Stomach smooth muscle (tissue), 2 donors: Measurements from ENCODE around the gene RIMS1.

Source experiments
- H3K27ac ChIP-seq: one replicate; pipeline ENCODE4 v1.7.0; 2013; ENCODE audit warnings: mild to moderate bottlenecking, low read length, inconsistent platforms
- H3K27me3 ChIP-seq, 2 donors: one replicate each; pipeline ENCODE4 v1.7.0; 2013; ENCODE audit warnings: low read length in 2 of 2; ENCODE audit not compliant: insufficient read depth in 2 of 2, control insufficient read depth in 1 of 2
- H3K36me3 ChIP-seq, 2 donors: one replicate each; pipeline ENCODE4 v1.7.0; 2013; ENCODE audit warnings: low read length in 2 of 2; ENCODE audit not compliant: control insufficient read depth in 2 of 2, insufficient read depth in 2 of 2
- H3K4me1 ChIP-seq: one replicate; pipeline ENCODE4 v1.7.0; 2013; ENCODE audit warnings: low read length; ENCODE audit not compliant: control insufficient read depth, insufficient read depth
- H3K4me3 ChIP-seq, 2 donors: one replicate each; pipeline ENCODE4 v1.7.0; 2013; ENCODE audit warnings: low read length in 2 of 2
- H3K9ac ChIP-seq, 2 donors: one replicate each; pipeline ENCODE4 v1.7.0; 2013; ENCODE audit warnings: low read length in 2 of 2, mild to moderate bottlenecking in 1 of 2
- H3K9me3 ChIP-seq, 2 donors: one replicate each; pipeline ENCODE4 v1.7.0; 2013; ENCODE audit warnings: low read length in 2 of 2; ENCODE audit not compliant: control insufficient read depth in 2 of 2
- donor health status: healthy.
- donor health status: Pancreatic carcinoma.

RIMS1 gene

GRCh38 chr6:72267470-72267869 lies 381.1 kb downstream of the RIMS1 start:
- Histone ChIP-seq H3K36me3 (no peaks in the 10 kb centered on the region), H3K4me3 (no peak overlapping the region), H3K27ac (no peak overlapping the region), H3K9ac (no peak overlapping the region), H3K27me3 (no peaks in the 10 kb centered on the region), H3K9me3 (no peaks in the 10 kb centered on the region), H3K4me1 (no peaks in the 10 kb centered on the region)

GRCh38 chr6:72271531-72271930 lies 385.2 kb downstream of the RIMS1 start:
- Histone ChIP-seq H3K4me3 (no peak overlapping the region), H3K9me3 (no peaks in the 10 kb centered on the region), H3K4me1 (no peaks in the 10 kb centered on the region), H3K27me3 (no peaks in the 10 kb centered on the region), H3K27ac (no peak overlapping the region), H3K9ac (no peak overlapping the region), H3K36me3 (no peaks in the 10 kb centered on the region)

- no peak overlapping the region for H3K27ac ChIP-seq
- no peaks in the 10 kb centered on the region for H3K27me3 ChIP-seq
- no peak overlapping the region for H3K4me3 ChIP-seq
- no peak overlapping the region for H3K9ac ChIP-seq
- H3K36me3 ChIP-seq, result no peaks in the 10 kb centered on the region
- H3K9me3 ChIP-seq, result no peaks in the 10 kb centered on the region
- no peaks in the 10 kb centered on the region for H3K4me1 ChIP-seq
Measured at GRCh38 chr6:72272958-72273357, 386.6 kb downstream of the RIMS1 start.

GRCh38 chr6:72275888-72276287 lies 389.5 kb downstream of the RIMS1 start:
- H3K4me1 ChIP-seq, result no peaks in the 10 kb centered on the region
- no peak overlapping the region for H3K4me3 ChIP-seq
- H3K9ac ChIP-seq, result no peak overlapping the region

GRCh38 chr6:72282201-72282600 lies 395.9 kb downstream of the RIMS1 start:
- Histone ChIP-seq H3K9me3 (no peaks in the 10 kb centered on the region), H3K9ac (no peak overlapping the region), H3K36me3 (no peaks in the 10 kb centered on the region), H3K4me1 (no peaks in the 10 kb centered on the region), H3K27me3 (no peaks in the 10 kb centered on the region), H3K4me3 (no peak overlapping the region), H3K27ac (no peak overlapping the region)

More at GRCh38 chr6:72275888-72276287, 389.5 kb downstream of the RIMS1 start:
- no peaks in the 10 kb centered on the region for H3K27me3 ChIP-seq
- no peaks in the 10 kb centered on the region for H3K36me3 ChIP-seq
- H3K27ac ChIP-seq, result no peak overlapping the region
- no peaks in the 10 kb centered on the region for H3K9me3 ChIP-seq

- no peaks in the 10 kb centered on the region for H3K4me1 ChIP-seq
- no peaks in the 10 kb centered on the region for H3K27me3 ChIP-seq
- no peak overlapping the region for H3K4me3 ChIP-seq
- H3K27ac ChIP-seq, result no peak overlapping the region
- H3K9me3 ChIP-seq, result no peaks in the 10 kb centered on the region
- H3K36me3 ChIP-seq, result no peaks in the 10 kb centered on the region
- H3K9ac ChIP-seq, result no peak overlapping the region
Measured at GRCh38 chr6:72283571-72283970, 397.2 kb downstream of the RIMS1 start.

- Histone ChIP-seq H3K4me3 (no peak overlapping the region), H3K36me3 (no peaks in the 10 kb centered on the region), H3K4me1 (no peaks in the 10 kb centered on the region), H3K9ac (no peak overlapping the region), H3K27me3 (no peaks in the 10 kb centered on the region), H3K27ac (no peak overlapping the region), H3K9me3 (no peaks in the 10 kb centered on the region)
Measured at GRCh38 chr6:72286911-72287311, 400.6 kb downstream of the RIMS1 start.

GRCh38 chr6:72287801-72288200 lies 401.5 kb downstream of the RIMS1 start:
- Histone ChIP-seq H3K27ac (no peak overlapping the region), H3K4me1 (no peaks in the 10 kb centered on the region), H3K9ac (no peak overlapping the region), H3K36me3 (no peaks in the 10 kb centered on the region), H3K27me3 (no peaks in the 10 kb centered on the region), H3K9me3 (no peaks in the 10 kb centered on the region), H3K4me3 (no peak overlapping the region)

- Histone ChIP-seq H3K4me3 (no peak overlapping the region), H3K36me3 (no peaks in the 10 kb centered on the region), H3K4me1 (no peaks in the 10 kb centered on the region), H3K27me3 (no peaks in the 10 kb centered on the region), H3K27ac (no peak overlapping the region), H3K9me3 (no peaks in the 10 kb centered on the region), H3K9ac (no peak overlapping the region)
Measured at GRCh38 chr6:72288592-72288991, 402.2 kb downstream of the RIMS1 start.

- H3K4me3 ChIP-seq, result no peak overlapping the region
- H3K9me3 ChIP-seq, result no peaks in the 10 kb centered on the region
- no peak overlapping the region for H3K9ac ChIP-seq
- no peaks in the 10 kb centered on the region for H3K4me1 ChIP-seq
- H3K36me3 ChIP-seq, result no peaks in the 10 kb centered on the region
- no peak overlapping the region for H3K27ac ChIP-seq
- no peaks in the 10 kb centered on the region for H3K27me3 ChIP-seq
Measured at GRCh38 chr6:72290620-72291019, 404.3 kb downstream of the RIMS1 start.

GRCh38 chr6:72296375-72296774 lies 410.0 kb downstream of the RIMS1 start:
- Histone ChIP-seq H3K36me3 (no peaks in the 10 kb centered on the region), H3K27ac (no peak overlapping the region), H3K27me3 (no peaks in the 10 kb centered on the region), H3K9me3 (no peaks in the 10 kb centered on the region), H3K4me1 (no peaks in the 10 kb centered on the region), H3K4me3 (no peak overlapping the region), H3K9ac (no peak overlapping the region)
